ENCODE results near the gene TESMIN.

Gene TESMIN

GRCh38 chr11:68704887-68705286, 46.4 kb downstream of the TESMIN start:
- no peak overlapping the region for H3K4me3 ChIP-seq (ENCODE audit: low read depth, low read length)
- TF ChIP-seq POLR2A (IDR thresholded peaks at IDR 0.05; ENCODE audit: extremely low read depth, insufficient read length) (no peak), CTCF (IDR thresholded peaks at IDR 0.05; ENCODE audit: low read depth, low read length) (no peak), MYC (IDR thresholded peaks at IDR 0.05; ENCODE audit: low read depth, low read length) (no peak), MAX (IDR thresholded peaks at IDR 0.05; ENCODE audit: low read depth, low read length) (no peak)
- no peak for DNase-seq (ENCODE audit: low read depth)

GRCh38 chr11:68698993-68699392, 52.3 kb downstream of the TESMIN start:
- no peak overlapping the region for H3K4me3 ChIP-seq (ENCODE audit: low read depth, low read length)
- no peak for TF ChIP-seq POLR2A (IDR thresholded peaks at IDR 0.05; ENCODE audit: extremely low read depth, insufficient read length)
- no peak for TF ChIP-seq MAX (IDR thresholded peaks at IDR 0.05; ENCODE audit: low read depth, low read length)
- no peak for TF ChIP-seq CTCF (IDR thresholded peaks at IDR 0.05; ENCODE audit: low read depth, low read length)
- no peak for TF ChIP-seq MYC (IDR thresholded peaks at IDR 0.05; ENCODE audit: low read depth, low read length)
- DNase-seq (ENCODE audit: low read depth), result no peak

GRCh38 chr11:68695531-68695930, 55.8 kb downstream of the TESMIN start:
- TF ChIP-seq MYC (IDR thresholded peaks at IDR 0.05; ENCODE audit: low read depth, low read length), result no peak
- TF ChIP-seq MAX (IDR thresholded peaks at IDR 0.05; ENCODE audit: low read depth, low read length), result no peak
- no peak for TF ChIP-seq POLR2A (IDR thresholded peaks at IDR 0.05; ENCODE audit: extremely low read depth, insufficient read length)
- TF ChIP-seq CTCF (IDR thresholded peaks at IDR 0.05; ENCODE audit: low read depth, low read length), result no peak
- no peak for DNase-seq (ENCODE audit: low read depth)
- no peak overlapping the region for H3K4me3 ChIP-seq (ENCODE audit: low read depth, low read length)

- no peak overlapping the region for H3K4me3 ChIP-seq (ENCODE audit: low read depth, low read length)
- no peak for TF ChIP-seq MYC (IDR thresholded peaks at IDR 0.05; ENCODE audit: low read depth, low read length)
- TF ChIP-seq POLR2A (IDR thresholded peaks at IDR 0.05; ENCODE audit: extremely low read depth, insufficient read length), result no peak
- no peak for TF ChIP-seq CTCF (IDR thresholded peaks at IDR 0.05; ENCODE audit: low read depth, low read length)
- no peak for TF ChIP-seq MAX (IDR thresholded peaks at IDR 0.05; ENCODE audit: low read depth, low read length)
Measured at GRCh38 chr11:68694431-68695297, 56.7 kb downstream of the TESMIN start.

GRCh38 chr11:68693484-68693882, 57.8 kb downstream of the TESMIN start:
- DNase-seq (ENCODE audit: low read depth), result no peak
- H3K4me3 ChIP-seq (ENCODE audit: low read depth, low read length), result no peak overlapping the region
- no peak for TF ChIP-seq MYC (IDR thresholded peaks at IDR 0.05; ENCODE audit: low read depth, low read length)
- TF ChIP-seq MAX (IDR thresholded peaks at IDR 0.05; ENCODE audit: low read depth, low read length), result no peak
- no peak for TF ChIP-seq POLR2A (IDR thresholded peaks at IDR 0.05; ENCODE audit: extremely low read depth, insufficient read length)
- TF ChIP-seq CTCF (IDR thresholded peaks at IDR 0.05; ENCODE audit: low read depth, low read length), result no peak

More at GRCh38 chr11:68694431-68695297, 56.7 kb downstream of the TESMIN start:
- DNase-seq (ENCODE audit: low read depth), result no peak
